Neuronal stem cell (in vitro differentiated cells): ENCODE data around the gene COL5A2.

Source experiments
- DNase-seq: peaks from one replicate; pipeline ENCODE4 v3.0.0-alpha.2; 2013; ENCODE audit warnings: low spot score
- H2AFZ ChIP-seq: one replicate; pipeline ENCODE4 v1.6.1; 2013; ENCODE audit warnings: mild to moderate bottlenecking, low read length, inconsistent platforms
- H2AK5ac ChIP-seq: 2 replicates; pipeline ENCODE4 v1.6.1; 2013; ENCODE audit warnings: low read depth, mild to moderate bottlenecking, inconsistent platforms, low read length, moderate library complexity, mixed read lengths
- H2BK120ac ChIP-seq: 2 replicates; pipeline ENCODE4 v1.6.1; 2013; ENCODE audit warnings: low read depth, mild to moderate bottlenecking, inconsistent platforms, low read length, moderate library complexity, mixed read lengths
- H2BK12ac ChIP-seq: one replicate; pipeline ENCODE4 v1.6.1; 2013; ENCODE audit warnings: low read length, inconsistent platforms
- H2BK15ac ChIP-seq: 2 replicates; pipeline ENCODE4 v1.6.1; 2013; ENCODE audit warnings: mild to moderate bottlenecking, low read length, inconsistent platforms, mixed read lengths
- H2BK5ac ChIP-seq: one replicate; pipeline ENCODE4 v1.6.1; 2013; ENCODE audit warnings: inconsistent platforms, mild to moderate bottlenecking, low read length, moderate library complexity
- H3K14ac ChIP-seq: one replicate; pipeline ENCODE4 v1.6.1; 2013; ENCODE audit warnings: low read length, inconsistent platforms
- H3K18ac ChIP-seq: 2 replicates; pipeline ENCODE4 v1.6.1; 2013; ENCODE audit warnings: low read length, inconsistent platforms
- H3K23ac ChIP-seq: 2 replicates; pipeline ENCODE4 v1.6.1; 2013; ENCODE audit warnings: low read depth, mild to moderate bottlenecking, mixed read lengths, low read length, inconsistent platforms; ENCODE audit not compliant: poor library complexity
- H3K27ac ChIP-seq: replicated peaks from 3 replicates; pipeline ENCODE4 v1.5.1; 2013; ENCODE audit warnings: low read length, inconsistent platforms
- H3K27me3 ChIP-seq, 3 experiments: 2 replicates each; pipeline ENCODE4 v1.6.1; 2013; ENCODE audit warnings: low read length in 3 of 3, mild to moderate bottlenecking in 2 of 3, inconsistent platforms in 1 of 3, low read depth in 1 of 3, mixed read lengths in 1 of 3, moderate library complexity in 1 of 3; ENCODE audit not compliant: control insufficient read depth in 3 of 3, insufficient read depth in 3 of 3
- H3K36me3 ChIP-seq, 2 donors: replicated peaks in 1 of 2; 2 replicates each; pipeline ENCODE4 v1.6.1; 2013; ENCODE audit warnings: low read length in 2 of 2; ENCODE audit not compliant: control insufficient read depth in 2 of 2, insufficient read depth in 2 of 2
- H3K4ac ChIP-seq: 2 replicates; pipeline ENCODE4 v1.6.1; 2013; ENCODE audit warnings: inconsistent platforms, mild to moderate bottlenecking, low read length, moderate library complexity
- H3K4me1 ChIP-seq, 2 donors: 1 replicate in 1 of 2; 2 replicates in 1 of 2; pipeline ENCODE4 v1.6.1; 2013; ENCODE audit warnings: low read length in 2 of 2, low read depth in 1 of 2; ENCODE audit not compliant: control insufficient read depth in 2 of 2, insufficient read depth in 1 of 2
- H3K4me2 ChIP-seq: one replicate; pipeline ENCODE4 v1.6.1; 2013; ENCODE audit warnings: mild to moderate bottlenecking, low read length, inconsistent platforms; ENCODE audit not compliant: insufficient read depth, poor library complexity, severe bottlenecking
- H3K4me3 ChIP-seq, 2 donors: 2 replicates each; pipeline ENCODE4 v1.5.1; 2013; ENCODE audit warnings: low read length in 2 of 2, mild to moderate bottlenecking in 2 of 2, inconsistent platforms in 1 of 2, moderate library complexity in 1 of 2
- H3K79me1 ChIP-seq: one replicate; pipeline ENCODE4 v1.6.1; 2013; ENCODE audit warnings: low read depth, mild to moderate bottlenecking, inconsistent platforms, low read length, moderate library complexity
- H3K9ac ChIP-seq: one replicate; pipeline ENCODE4 v1.6.1; 2013; ENCODE audit warnings: mild to moderate bottlenecking, low read depth, low read length, inconsistent platforms; ENCODE audit not compliant: poor library complexity
- H3K9me3 ChIP-seq, 2 donors: replicated peaks in 1 of 2; 2 replicates each; pipeline versions ENCODE3 to v1.6.1; 2013; ENCODE audit warnings: low read length in 2 of 2, mild to moderate bottlenecking in 2 of 2, inconsistent platforms in 1 of 2, low read depth in 1 of 2, mixed read lengths in 1 of 2, moderate library complexity in 1 of 2; ENCODE audit not compliant: control insufficient read depth in 2 of 2, insufficient read depth in 1 of 2
- H4K8ac ChIP-seq: one replicate; pipeline ENCODE4 v1.6.1; 2013; ENCODE audit warnings: low read depth, mild to moderate bottlenecking, inconsistent platforms, low read length, moderate library complexity
- H4K91ac ChIP-seq: one replicate; pipeline ENCODE4 v1.6.1; 2013; ENCODE audit warnings: low read length, low read depth, mild to moderate bottlenecking, inconsistent platforms; ENCODE audit not compliant: poor library complexity
- WGBS, 2 donors: extraction: QIAGEN DNeasy Blood & Tissue Kit; methylation state at CpG; one replicate each; pipeline ENCODE4 v1.1.7; 2013; ENCODE audit warnings: missing lambda C conversion rate in 2 of 2, mixed read lengths in 1 of 2; ENCODE audit not compliant: insufficient read length in 2 of 2, insufficient replicate concordance in 1 of 2; ENCODE audit errors: extremely low coverage in 2 of 2; 5-methylcytosine and 5-hydroxymethylcytosine counted together

The COL5A2 gene

GRCh38 chr2:189072036-189072435, 107.5 kb downstream of the COL5A2 start:
- H3K27me3 ChIP-seq: no peaks in the 10 kb centered on the region
- no peak overlapping the region for H2BK15ac ChIP-seq
- no peak overlapping the region for H3K27ac ChIP-seq
- H2BK5ac ChIP-seq: no peak overlapping the region
- no peak overlapping the region for H2AK5ac ChIP-seq
- no peak overlapping the region for H3K4ac ChIP-seq
- H3K4me3 ChIP-seq: no peak overlapping the region
- peaks cover 0 to 6% of the 10 kb centered on the region in 2 donors for H3K4me1 ChIP-seq
- no peak overlapping the region for H3K23ac ChIP-seq
- H4K8ac ChIP-seq: no peak overlapping the region
- peaks cover 0 to 4% of the 10 kb centered on the region in 2 donors for H3K9me3 ChIP-seq
- no peaks in the 10 kb centered on the region for H3K79me1 ChIP-seq
- no peak overlapping the region for H3K4me2 ChIP-seq
- H2BK120ac ChIP-seq: no peak overlapping the region
- H2AFZ ChIP-seq: no peak overlapping the region
- H3K36me3 ChIP-seq: peaks cover 0 to 2% of the 10 kb centered on the region in 2 donors
- WGBS, 2 donors: no CpG with 5 or more reads among the region's 1 CpG
- H2BK12ac ChIP-seq: no peak overlapping the region
- no peak for DNase-seq
- no peak overlapping the region for H3K14ac ChIP-seq
- no peak overlapping the region for H3K18ac ChIP-seq
- no peak overlapping the region for H3K9ac ChIP-seq
- H4K91ac ChIP-seq: no peak overlapping the region

- DNase-seq: no peak
- Histone ChIP-seq H3K18ac (no peak overlapping the region), H3K23ac (no peak overlapping the region), H3K4me2 (no peak overlapping the region), H3K27me3 (no peaks in the 10 kb centered on the region), H3K4ac (no peak overlapping the region), H3K9ac (no peak overlapping the region), H2BK5ac (no peak overlapping the region), H2BK12ac (no peak overlapping the region), H3K79me1 (no peaks in the 10 kb centered on the region), H2BK120ac (no peak overlapping the region), H3K4me1 (no peaks in the 10 kb centered on the region), H3K36me3 (peaks cover 0 to 2% of the 10 kb centered on the region in 2 donors), H3K27ac (no peak overlapping the region), H2AK5ac (no peak overlapping the region), H4K8ac (no peak overlapping the region), H3K9me3 (peaks cover 0 to 4% of the 10 kb centered on the region in 2 donors), H2AFZ (no peak overlapping the region), H3K4me3 (no peak overlapping the region), H2BK15ac (no peak overlapping the region), H3K14ac (no peak overlapping the region), H4K91ac (no peak overlapping the region)
Observed at GRCh38 chr2:189069855-189070619, 109.5 kb downstream of the COL5A2 start.

- Histone ChIP-seq H2BK15ac (no peak overlapping the region), H2BK5ac (no peak overlapping the region), H3K9ac (no peak overlapping the region), H2AK5ac (no peak overlapping the region), H3K23ac (no peak overlapping the region), H3K36me3 (peaks cover 4 to 13% of the 10 kb centered on the region in 2 donors), H4K91ac (no peak overlapping the region), H2BK12ac (no peak overlapping the region), H3K4ac (no peak overlapping the region), H3K4me3 (no peak overlapping the region), H2AFZ (no peak overlapping the region), H3K9me3 (peaks cover 0 to 4% of the 10 kb centered on the region in 2 donors), H4K8ac (no peak overlapping the region), H2BK120ac (no peak overlapping the region), H3K4me2 (no peak overlapping the region), H3K14ac (no peak overlapping the region), H3K27me3 (no peaks in the 10 kb centered on the region), H3K18ac (no peak overlapping the region), H3K27ac (no peak overlapping the region), H3K79me1 (no peaks in the 10 kb centered on the region), H3K4me1 (no peaks in the 10 kb centered on the region)
- DNase-seq: no peak
Observed at GRCh38 chr2:189066037-189066436, 113.5 kb downstream of the COL5A2 start.

- Histone ChIP-seq H3K36me3 (peaks cover 1 to 17% of the 10 kb centered on the region in 2 donors), H3K4ac (no peak overlapping the region), H3K14ac (no peak overlapping the region), H3K4me3 (no peak overlapping the region), H4K8ac (no peak overlapping the region), H2BK12ac (no peak overlapping the region), H3K27me3 (no peaks in the 10 kb centered on the region), H2AK5ac (no peak overlapping the region), H3K9ac (no peak overlapping the region), H3K79me1 (no peaks in the 10 kb centered on the region), H3K18ac (no peak overlapping the region), H2BK15ac (no peak overlapping the region), H2BK5ac (no peak overlapping the region), H2BK120ac (no peak overlapping the region), H2AFZ (no peak overlapping the region), H3K4me1 (no peaks in the 10 kb centered on the region), H3K4me2 (no peak overlapping the region), H3K23ac (no peak overlapping the region), H3K27ac (no peak overlapping the region), H4K91ac (no peak overlapping the region), H3K9me3 (no peaks in the 10 kb centered on the region)
- WGBS, 2 donors: no CpG with 5 or more reads among the region's 1 CpG
- no peak for DNase-seq
Observed at GRCh38 chr2:189060096-189060642, 119.4 kb downstream of the COL5A2 start.
